Nucleus accumbens (tissue), 56 donors: Measurements from ENCODE around the gene RNF31.
"Not testable (repeated sequence)": the region's sequence is repeated elsewhere in the genome, so short reads cannot be mapped to it uniquely, and the experiment has no call there.

Source experiments
- DNase-seq, 56 donors: peaks; one replicate each; lab custom pipeline; 2025; lab: John Stamatoyannopoulos, UW

RNF31 gene

DNA sequence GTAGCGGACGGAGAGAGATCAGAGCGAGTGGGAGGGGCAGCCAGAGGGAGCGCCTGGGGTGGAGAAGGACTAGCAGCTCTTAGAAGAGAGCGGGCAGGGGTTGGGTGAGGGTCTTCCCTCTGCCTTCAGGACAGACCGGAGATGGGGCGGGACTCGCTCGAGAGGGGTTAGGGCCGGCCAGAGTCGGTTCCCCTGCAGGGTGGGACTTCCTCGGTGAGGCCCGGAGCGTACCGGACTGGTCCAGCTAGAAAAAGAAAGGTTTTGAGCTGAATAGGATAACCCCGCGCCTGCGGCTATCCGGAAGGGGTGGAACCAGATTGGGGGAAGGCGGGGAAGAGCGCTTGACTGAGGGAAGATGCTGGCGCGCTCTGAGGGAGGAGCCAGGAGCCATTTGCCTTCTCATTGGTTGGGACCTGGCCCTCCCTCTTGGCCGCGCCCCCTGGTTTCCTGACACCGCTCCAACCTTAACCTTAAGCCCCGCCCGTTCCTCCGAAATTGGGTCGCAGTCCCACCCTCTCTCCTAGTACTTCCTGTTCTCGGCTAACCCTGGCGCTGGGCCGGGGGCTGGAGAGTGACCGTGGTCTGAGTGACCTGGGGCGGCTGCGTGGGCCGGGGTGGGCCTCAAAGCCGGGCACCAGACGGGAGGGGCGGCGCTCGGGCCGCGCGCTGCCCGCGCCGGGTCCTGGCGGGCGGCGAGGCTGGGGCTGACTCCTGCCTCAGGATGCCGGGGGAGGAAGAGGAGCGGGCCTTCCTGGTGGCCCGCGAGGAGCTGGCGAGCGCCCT is at the start of gene RNF31:
RNF31 (plus strand) TSS at position 521 of the 783 bp plus-strand sequence; CDS start at position 722, 201 bp downstream.
- DNase-seq: peak; percentile 74 to 98 (median 95)

DNA sequence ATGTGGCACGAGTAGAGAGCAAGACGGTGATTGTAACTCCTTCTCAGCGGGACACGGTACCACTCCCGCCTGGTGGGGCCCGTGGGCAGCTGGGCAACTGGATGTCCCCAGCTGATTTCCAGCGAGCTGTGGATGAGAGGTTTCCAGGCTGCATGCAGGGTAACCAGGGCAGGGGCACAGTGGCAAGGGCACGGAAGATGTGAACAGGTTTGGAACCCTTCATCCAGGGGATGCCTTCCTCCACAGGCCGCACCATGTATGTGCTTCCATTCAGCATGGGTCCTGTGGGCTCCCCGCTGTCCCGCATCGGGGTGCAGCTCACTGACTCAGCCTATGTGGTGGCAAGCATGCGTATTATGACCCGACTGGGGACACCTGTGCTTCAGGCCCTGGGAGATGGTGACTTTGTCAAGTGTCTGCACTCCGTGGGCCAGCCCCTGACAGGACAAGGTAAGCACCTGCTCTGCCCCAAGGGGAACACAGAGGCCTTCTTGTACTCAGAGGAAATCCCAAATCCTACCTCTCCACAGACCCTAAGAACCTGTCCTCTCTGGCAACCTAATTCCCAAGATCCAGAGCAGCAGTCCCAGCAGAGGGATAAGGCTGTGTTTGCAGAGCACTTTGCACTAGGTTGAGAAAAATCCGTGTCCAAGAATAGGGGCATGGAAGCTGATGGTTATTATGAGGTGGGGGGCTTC is 48.9 kb upstream of the RNF31 start:
- no peak for DNase-seq

DNA sequence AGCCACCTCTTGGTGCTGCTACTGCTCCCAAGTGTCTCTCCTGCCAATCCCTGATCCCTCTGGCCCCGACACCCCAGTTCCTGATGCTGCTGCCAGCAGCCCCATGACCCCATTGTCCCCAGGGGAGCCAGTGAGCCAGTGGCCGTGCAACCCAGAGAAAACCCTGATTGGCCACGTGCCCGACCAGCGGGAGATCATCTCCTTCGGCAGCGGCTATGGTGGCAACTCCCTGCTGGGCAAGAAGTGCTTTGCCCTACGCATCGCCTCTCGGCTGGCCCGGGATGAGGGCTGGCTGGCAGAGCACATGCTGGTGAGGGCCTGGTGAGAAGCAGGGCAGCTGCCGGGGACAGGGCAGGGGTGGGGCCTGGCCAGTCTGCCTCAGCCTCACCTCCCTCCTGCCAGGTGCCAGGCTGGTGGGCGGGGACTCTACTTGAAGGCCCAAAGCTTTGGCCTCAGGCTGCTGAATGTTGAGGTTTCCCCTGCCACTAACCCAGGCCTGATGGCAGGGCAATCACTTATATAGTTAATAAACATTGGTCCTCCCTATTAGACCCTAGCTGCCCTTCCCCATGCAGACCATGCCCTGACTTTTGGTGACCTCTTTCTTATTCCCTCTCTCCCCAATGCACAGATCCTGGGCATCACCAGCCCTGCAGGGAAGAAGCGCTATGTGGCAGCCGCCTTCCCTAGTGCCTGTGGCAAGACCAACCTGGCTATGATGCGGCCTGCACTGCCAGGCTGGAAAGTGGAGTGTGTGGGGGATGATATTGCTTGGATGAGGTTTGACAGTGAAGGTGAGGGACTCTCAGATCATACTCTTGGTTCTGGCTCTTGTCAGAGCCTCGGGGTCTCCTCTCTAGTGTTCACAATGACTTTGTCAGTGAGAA is 48.1 kb upstream of the RNF31 start:
- DNase-seq: peak in 13 of 56 donors; percentile 7 to 49 (median 22)

DNA sequence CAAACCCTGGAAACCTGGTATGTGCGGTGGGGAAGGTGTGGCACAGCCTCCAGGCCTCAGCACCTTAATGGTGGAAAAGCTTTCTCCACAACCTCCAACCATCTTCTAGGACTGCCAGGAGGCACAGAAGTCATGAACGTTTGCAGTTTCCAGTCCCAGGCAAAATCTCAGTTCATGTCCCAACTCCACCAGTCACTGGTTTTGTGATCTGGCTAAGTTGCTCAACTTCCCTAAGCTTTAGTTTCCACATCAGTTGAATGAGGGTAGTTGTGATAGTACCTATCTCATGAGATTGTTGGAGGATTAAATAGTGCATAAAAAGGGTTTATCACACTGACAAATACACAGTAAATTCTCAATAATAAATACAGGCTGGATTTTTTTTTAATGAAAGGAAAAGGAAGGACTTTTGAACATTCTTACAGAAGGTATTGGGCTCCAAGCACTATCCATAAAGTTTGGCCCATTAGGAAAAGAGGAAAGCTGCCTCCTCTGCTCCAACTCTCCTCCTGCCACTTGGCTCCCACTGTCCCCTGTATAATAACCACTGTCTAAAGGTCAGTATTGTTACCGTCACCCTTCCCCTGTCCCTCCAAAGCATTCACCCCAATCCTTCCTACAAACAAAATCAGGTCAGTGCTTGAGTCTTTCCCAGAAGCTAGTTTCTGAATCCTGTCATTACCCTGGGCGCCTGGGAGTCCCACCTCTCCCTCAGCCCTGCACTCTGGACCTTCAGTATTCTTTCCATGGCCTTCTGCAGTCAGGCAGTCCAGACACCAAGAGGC is 46.9 kb upstream of the RNF31 start:
- DNase-seq: no peak

DNA sequence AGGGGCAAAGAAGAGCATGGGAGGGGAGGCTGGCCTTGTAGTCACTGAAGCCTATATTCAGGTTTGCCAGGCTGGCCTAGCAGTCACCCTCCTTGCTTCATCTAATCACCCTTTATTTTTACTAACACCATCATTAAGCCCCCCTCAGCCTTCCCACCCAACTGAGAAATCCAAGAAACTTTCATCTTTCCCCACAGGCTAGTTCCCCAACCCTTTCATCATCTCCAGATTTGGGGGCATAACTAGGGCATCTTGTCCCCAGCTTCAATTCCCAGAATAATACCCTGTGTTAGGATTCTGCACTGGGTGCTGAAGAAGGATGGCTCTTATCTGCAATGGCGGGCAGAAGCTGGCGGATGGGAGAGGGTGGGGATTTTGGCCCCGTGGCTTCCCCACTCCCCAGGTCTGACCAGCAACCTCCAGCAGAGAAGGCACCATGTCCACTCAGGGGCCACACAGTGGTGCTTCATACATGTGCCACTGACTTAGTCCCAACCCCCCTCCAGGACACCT is 46.3 kb upstream of the RNF31 start:
- no peak for DNase-seq

DNA sequence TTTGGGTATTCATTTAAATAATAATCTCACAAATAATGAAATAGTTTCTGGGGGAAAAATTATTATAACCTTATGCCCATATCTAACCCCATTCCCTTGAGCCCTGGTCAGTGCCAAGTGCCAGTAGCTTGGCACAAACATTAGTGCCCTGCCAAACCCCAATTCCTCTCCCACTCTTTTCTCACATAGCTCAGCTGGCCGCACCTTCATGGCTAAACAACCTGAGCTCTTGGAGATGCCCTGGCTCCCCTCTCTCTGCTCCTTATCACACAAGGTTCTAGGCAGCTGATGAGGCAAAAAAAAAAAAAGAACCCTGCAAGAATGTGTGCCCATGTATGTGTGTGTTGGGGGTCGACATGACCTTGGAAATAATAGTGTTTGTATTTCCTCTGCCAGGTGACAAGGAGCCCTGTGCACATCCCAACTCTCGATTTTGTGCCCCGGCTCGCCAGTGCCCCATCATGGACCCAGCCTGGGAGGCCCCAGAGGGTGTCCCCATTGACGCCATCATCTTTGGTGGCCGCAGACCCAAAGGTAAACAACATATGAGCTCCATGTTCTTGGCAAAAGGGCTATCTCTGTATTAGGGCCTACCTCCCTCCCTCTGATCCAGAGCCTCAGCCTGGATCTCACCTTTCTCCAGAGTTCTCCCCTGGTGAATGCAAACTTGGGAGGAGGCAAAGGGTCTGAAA is 44.8 kb upstream of the RNF31 start:
- DNase-seq: no peak

DNA sequence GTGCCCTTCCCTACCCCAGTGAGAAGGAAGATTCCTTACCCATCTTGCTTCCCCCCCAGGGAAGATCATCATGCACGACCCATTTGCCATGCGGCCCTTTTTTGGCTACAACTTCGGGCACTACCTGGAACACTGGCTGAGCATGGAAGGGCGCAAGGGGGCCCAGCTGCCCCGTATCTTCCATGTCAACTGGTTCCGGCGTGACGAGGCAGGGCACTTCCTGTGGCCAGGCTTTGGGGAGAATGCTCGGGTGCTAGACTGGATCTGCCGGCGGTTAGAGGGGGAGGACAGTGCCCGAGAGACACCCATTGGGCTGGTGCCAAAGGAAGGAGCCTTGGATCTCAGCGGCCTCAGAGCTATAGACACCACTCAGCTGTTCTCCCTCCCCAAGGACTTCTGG is 43.8 kb upstream of the RNF31 start:
- no peak for DNase-seq

DNA sequence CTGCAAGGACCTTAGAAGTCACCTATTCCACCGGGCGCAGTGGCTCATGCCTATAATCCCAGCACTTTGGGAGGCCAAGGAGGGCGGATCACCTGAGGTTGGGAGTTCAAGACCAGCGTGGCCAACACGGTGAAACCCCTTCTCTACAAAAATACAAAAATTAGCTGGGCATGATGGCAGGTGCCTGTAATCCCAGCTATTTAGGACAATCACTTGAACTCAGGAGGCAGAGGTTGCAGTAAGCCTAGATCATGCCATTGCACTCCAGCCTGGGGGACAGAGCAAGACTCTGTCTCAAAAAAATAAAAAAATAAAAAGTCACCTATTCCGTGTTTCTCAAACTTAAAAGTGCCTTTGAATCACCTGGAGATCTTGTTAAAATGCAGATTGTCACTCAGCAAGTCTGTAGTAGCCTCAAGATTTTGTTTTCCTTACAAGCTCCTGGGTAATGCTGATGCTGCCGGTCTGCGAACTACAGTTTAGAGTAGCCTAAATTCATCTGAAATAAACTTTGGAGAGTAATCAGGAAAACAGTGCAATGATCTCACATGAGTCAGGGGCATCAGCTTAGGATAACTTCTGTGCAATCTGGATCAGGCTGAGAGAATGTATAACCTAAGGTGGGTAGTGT is 41.6 kb upstream of the RNF31 start:
- DNase-seq: not testable (repeated sequence)

DNA sequence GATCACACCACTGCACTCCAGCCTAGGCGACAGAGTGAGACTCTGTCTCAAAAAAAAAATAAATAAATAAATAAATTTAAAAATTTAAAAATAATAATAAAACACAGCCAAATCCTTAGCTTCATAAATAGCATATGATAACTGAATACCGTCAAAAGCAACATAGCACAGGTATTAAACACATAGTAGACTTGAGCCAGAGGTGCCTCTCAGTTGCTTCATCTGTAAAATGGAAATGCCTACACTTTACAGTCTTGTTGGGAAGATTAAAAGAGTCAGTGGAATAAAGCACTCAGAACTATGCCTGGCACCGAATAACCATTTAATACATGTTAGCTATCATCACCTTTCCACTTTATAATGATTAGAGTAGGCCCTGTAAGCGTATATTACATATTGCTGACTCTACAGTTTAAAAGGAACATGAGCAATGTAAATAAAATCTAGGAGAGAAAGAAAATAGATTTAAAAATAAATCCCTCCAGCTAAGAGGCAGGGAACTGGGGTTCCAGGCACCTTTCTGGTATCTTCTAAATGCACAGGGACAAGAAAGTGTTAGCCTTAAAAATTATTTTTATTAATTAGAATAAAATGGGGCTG is 40.5 kb upstream of the RNF31 start:
- no peak for DNase-seq

DNA sequence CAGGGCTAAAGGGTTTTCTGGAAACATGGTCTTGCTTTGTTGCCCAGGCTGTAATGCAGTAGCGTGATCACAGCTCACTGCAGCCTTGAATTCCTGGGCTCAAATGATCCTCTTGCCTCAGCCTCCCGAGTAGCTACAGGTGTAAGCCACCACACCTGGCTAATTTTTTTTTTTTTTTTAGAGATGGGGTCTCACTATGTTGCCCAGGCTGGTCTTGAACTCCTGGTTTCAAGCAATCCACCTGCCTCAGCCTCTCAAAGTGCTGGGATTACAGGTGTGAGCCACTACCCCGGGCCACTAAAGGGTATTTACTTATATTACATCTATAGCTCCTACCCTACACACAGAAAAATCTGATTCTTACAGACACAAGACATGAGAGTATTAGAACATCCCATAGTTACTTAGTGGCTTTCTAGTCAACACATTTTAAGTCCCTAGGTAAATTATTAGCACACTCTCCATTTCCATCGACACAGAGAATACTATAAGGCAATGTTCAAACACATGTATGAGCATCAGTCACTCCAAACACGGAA is 38.9 kb upstream of the RNF31 start:
- DNase-seq: no peak

DNA sequence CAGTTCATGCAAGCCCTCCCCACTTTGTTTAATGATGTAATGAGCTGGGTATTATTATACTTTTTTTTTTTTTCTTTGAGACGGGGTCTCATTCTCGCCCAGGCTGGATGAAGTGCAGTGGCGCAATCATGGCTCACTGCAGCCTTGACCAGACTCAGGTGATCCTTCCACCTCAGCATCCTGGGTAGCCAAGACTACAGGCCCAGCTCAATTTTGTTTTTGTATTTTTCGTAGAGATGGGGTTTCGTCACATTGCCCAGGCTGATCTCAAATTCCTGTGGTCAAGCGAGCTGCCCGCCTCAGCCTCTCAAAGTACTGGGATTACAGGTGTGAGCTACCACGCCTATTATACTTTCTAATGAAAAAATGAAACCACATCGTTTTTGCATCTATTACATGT is 37.2 kb upstream of the RNF31 start:
- DNase-seq: no peak

DNA sequence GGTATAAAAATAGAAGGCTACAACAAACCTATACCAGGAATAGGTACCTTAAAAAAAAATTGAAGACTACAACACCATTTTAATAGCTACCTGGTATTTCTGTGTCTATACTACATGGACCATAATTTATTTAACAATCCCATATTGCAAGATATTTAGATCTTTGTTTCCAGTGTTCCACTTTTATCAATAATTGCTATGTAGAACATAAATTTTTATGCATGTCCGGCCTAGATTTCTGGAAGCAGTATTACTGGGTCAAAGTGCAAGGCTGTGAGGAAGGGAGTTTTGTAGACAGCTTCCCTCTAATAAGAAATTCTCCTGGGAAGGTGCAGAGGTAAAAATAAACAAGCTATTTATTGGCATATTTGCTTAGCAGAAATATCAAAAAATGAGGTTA is 36.8 kb upstream of the RNF31 start:
- DNase-seq: no peak

DNA sequence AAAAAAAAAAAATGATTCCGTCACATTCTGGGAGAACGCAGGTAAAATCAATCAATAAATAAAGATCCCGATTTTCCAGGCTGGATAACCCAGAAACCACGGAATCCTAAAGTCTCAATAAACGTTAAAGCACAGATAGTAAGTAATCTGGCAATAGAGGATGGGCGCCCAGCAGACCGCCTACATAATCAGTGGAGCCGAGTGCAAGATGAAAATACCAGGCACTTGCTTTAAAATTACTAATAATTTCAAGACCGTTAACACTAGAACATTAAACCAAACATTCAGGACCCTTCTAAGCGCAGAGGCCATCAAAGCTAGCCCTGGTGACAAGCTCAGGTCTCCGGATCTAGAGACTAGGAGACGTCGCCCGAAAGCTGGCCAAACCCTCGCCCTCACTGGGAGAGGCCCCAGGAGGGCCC is 33.9 kb upstream of the RNF31 start:
- no peak for DNase-seq

DNA sequence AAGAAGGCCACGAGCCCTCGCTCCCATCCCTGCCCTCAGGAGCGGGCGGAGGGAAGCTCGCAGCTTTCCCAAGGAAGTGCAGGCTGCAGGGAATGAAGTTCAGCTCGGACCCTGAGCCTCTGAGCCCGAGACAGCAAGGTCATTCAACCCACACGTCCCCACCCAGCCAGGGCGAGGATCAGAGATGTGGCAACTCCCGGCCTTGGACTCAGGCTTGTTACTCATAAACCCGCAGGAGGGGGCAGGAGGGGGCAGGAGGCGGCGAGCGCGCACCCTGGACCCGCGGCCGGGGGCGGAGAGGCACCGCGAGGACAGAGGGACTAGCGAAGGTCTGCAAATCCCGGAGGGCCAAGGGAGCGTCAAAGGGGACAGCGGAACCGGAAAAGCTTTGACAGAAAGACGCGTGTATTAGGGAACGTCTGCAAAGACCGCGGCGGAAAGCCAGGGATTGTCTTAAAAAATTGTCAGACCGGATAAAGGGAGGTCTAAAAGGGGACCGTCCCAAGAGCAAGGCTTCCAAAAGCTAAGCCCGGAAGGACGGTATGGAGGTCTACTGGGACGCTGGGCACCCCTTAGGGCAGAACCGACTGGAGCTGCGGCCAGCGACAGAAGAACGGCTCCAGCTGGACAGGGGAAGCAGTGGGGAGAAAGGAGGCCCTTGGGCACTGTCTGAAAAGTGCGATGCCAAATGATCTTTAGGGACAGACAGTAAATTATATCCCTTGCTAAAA is 33.3 kb upstream of the RNF31 start:
- peak; percentile 25 to 95 (median 87) for DNase-seq

DNA sequence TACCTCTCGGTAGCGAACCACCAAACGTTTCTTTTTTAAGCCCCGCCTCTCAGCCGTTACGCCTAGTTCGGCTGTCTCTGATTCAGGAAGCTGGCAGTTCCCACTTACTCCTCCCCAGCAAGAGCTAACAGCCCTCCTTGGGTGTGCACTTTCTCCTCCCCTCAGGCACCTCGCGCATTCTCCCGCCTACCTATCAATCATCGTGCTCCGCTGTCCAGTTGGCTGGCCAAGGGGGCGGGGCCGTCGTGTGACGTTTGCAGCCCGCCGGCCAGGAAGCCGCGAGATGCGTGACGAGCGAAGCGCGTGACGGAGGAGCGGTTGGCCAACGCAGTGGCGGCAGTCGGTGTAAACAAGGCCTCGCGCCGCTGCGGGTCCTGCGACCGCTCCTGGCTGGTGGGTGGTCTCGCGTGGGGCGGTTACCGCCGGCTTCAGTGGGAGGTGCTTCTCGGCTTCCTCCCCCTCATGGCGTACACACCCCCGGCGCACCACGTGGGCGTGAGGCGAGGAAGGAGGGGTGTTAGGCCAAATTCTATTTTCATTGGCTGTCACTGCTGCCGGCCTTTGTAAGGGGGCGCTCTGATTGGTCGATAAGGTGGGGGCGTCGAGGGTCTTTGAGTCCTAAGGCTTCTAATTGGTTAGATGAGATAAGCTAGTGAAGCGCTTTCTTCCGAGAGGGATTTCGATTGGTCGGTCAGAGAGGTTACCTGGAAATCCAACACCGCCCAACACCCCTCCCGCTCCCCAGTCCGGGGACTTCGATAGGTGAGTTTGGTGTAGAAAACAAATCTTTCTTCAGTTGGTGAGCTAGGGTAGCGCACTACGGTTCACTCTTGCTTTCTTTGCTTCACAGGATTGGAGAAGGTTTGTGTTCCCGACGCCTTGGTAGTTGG is 32.5 kb upstream of the RNF31 start, which contains the start of the genes DCAF11 and NRL:
DCAF11 (plus strand) TSS at position 246 of the 890 bp plus-strand sequence. CDS start 818 bp downstream, outside the sequence.
NRL (minus strand) TSS at position 418 of the 890 bp plus-strand sequence. CDS start 32,101 bp downstream, outside the sequence.
- DNase-seq: peak; percentile 94 to 100 (median 100)
